HepG2 (cell line): Measurements from ENCODE around the gene VPS54. TPM values are rescaled to one million over a fixed set of nuclear protein-coding genes. Genes with fewer than 3 reads are reported as not detected.

Experiments used
- DDIT3 ChIP-seq: sonication (generic); formaldehyde crosslinking; IDR thresholded peaks from 2 replicates; pipeline ENCODE4 v1.4.0; 2020; ENCODE audit warnings: mild to moderate bottlenecking, missing genetic modification reagents
- GATAD1 ChIP-seq: IDR thresholded peaks from 2 replicates; pipeline ENCODE4 v1.6.1; 2016; ENCODE audit warnings: missing genetic modification reagents, missing compliant biosample characterization
- HNRNPUL1 ChIP-seq: fragments of 200-400 bp; formaldehyde crosslinking; IDR thresholded peaks from 2 replicates; pipeline ENCODE4 v1.6.1; 2017; ENCODE audit warnings: low read depth, mild to moderate bottlenecking, low read length, moderate library complexity
- HOXA5 ChIP-seq: sonication (generic); formaldehyde crosslinking; IDR thresholded peaks from 2 replicates; pipeline ENCODE4 v1.4.0; 2020; ENCODE audit warnings: missing genetic modification reagents
- HOXA7 ChIP-seq: sonication (generic); formaldehyde crosslinking; IDR thresholded peaks from 2 replicates; pipeline ENCODE4 v1.8.1; 2022; ENCODE audit warnings: mild to moderate bottlenecking, missing genetic modification reagents, moderate library complexity
- IRX3 ChIP-seq: sonication (generic); formaldehyde crosslinking; IDR thresholded peaks from 2 replicates; pipeline ENCODE4 v1.8.1; 2023; ENCODE audit warnings: mild to moderate bottlenecking, low read depth, missing genetic modification reagents, borderline replicate concordance
- KLF16 ChIP-seq, 2 experiments: sonication (generic) in 1 of 2; formaldehyde crosslinking in 1 of 2; IDR thresholded peaks; 2 replicates each; pipeline versions ENCODE4 v1.6.1 to v1.8.0; 2016 to 2023; ENCODE audit warnings: missing genetic modification reagents in 2 of 2, missing compliant biosample characterization in 1 of 2
- MAFG ChIP-seq: sonication (generic); formaldehyde crosslinking; IDR thresholded peaks from 2 replicates; pipeline ENCODE4 v1.5.1; 2020; ENCODE audit warnings: mild to moderate bottlenecking, missing genetic modification reagents
- MAX ChIP-seq: IDR thresholded peaks from 2 replicates; pipeline ENCODE4 v1.6.1; 2012; ENCODE audit warnings: inconsistent platforms
- NAIF1 ChIP-seq: sonication (generic); formaldehyde crosslinking; IDR thresholded peaks from 2 replicates; pipeline ENCODE4 v1.5.0; 2020; ENCODE audit warnings: mild to moderate bottlenecking, missing genetic modification reagents, borderline replicate concordance
- NFIB ChIP-seq: sonication (generic); formaldehyde crosslinking; IDR thresholded peaks from 2 replicates; pipeline ENCODE4 v1.9.0; 2021; ENCODE audit warnings: missing genetic modification reagents, mild to moderate bottlenecking, borderline replicate concordance
- RBAK ChIP-seq: sonication (generic); formaldehyde crosslinking; IDR thresholded peaks from 2 replicates; pipeline ENCODE4 v1.5.1; 2020; ENCODE audit warnings: mild to moderate bottlenecking, missing genetic modification reagents
- RXRB ChIP-seq: IDR thresholded peaks from 2 replicates; pipeline ENCODE4 v1.6.1; 2016; ENCODE audit warnings: borderline replicate concordance, missing genetic modification reagents, missing compliant biosample characterization
- SALL1 ChIP-seq: sonication (generic); formaldehyde crosslinking; IDR thresholded peaks from 2 replicates; pipeline ENCODE4 v1.8.0; 2022; ENCODE audit warnings: mild to moderate bottlenecking, missing genetic modification reagents
- TCF7 ChIP-seq: sonication (generic); IDR thresholded peaks from 2 replicates; pipeline ENCODE4 v1.6.1; 2016; ENCODE audit warnings: antibody characterized with exemption, low read depth
- TFAP4 ChIP-seq: sonication (generic); IDR thresholded peaks from 2 replicates; pipeline ENCODE4 v1.6.1; 2016; ENCODE audit warnings: low read depth, borderline replicate concordance
- THAP8 ChIP-seq: sonication (generic); formaldehyde crosslinking; IDR thresholded peaks from 2 replicates; pipeline ENCODE4 v1.5.1; 2020; ENCODE audit warnings: missing genetic modification reagents, mild to moderate bottlenecking, borderline replicate concordance
- ZKSCAN1 ChIP-seq: fragments of 150-350 bp; IDR thresholded peaks from 2 replicates; pipeline ENCODE4 v1.6.1; 2014; ENCODE audit warnings: low read length
- ZNF235 ChIP-seq: sonication (generic); formaldehyde crosslinking; IDR thresholded peaks from 2 replicates; pipeline ENCODE4 v1.8.1; 2023; ENCODE audit warnings: mild to moderate bottlenecking, missing genetic modification reagents, borderline replicate concordance
- ZNF276 ChIP-seq: sonication (generic); formaldehyde crosslinking; IDR thresholded peaks from 2 replicates; pipeline ENCODE4 v1.4.0; 2020; ENCODE audit warnings: mild to moderate bottlenecking, low read depth, missing genetic modification reagents
- ZNF292 ChIP-seq: sonication (generic); formaldehyde crosslinking; IDR thresholded peaks from 2 replicates; pipeline ENCODE4 v1.8.1; 2022; ENCODE audit warnings: mild to moderate bottlenecking, low read depth, missing genetic modification reagents, borderline replicate concordance
- ZNF33B ChIP-seq: sonication (generic); formaldehyde crosslinking; IDR thresholded peaks from 2 replicates; pipeline ENCODE4 v1.5.1; 2020; ENCODE audit warnings: mild to moderate bottlenecking, missing genetic modification reagents
- ZNF674 ChIP-seq: sonication (generic); formaldehyde crosslinking; IDR thresholded peaks from 2 replicates; pipeline ENCODE4 v1.5.0; 2020; ENCODE audit warnings: low read depth, mild to moderate bottlenecking, missing genetic modification reagents
- ZNF704 ChIP-seq: sonication (generic); formaldehyde crosslinking; IDR thresholded peaks from 2 replicates; pipeline ENCODE4 v1.8.1; 2023; ENCODE audit warnings: mild to moderate bottlenecking, inconsistent platforms, moderate library complexity, missing genetic modification reagents, borderline replicate concordance
- polyA plus RNA-seq, 8 experiments: library from polyadenylated mRNA; depleted of rRNA in 3 of 8; stranded (reverse) in 7 of 8; unstranded in 1 of 8; fragments of >200 nt; fragmentation: Illumina TruSeq in 4 of 8; extraction: Trizol in 4 of 8; gene quantifications; 2 replicates each; pipeline versions ENCODE4 v1.2.1 to v1.2.3, GENCODE V29; 2011 to 2016; ENCODE audit warnings: low read depth in 4 of 8, missing spikeins in 1 of 8, mixed read lengths in 1 of 8; ENCODE audit not compliant: insufficient read depth in 1 of 8
- total RNA-seq, 5 experiments: library from RNA; depleted of rRNA; stranded (reverse); fragments of >200 nt; fragmentation: Illumina TruSeq; extraction: Trizol; gene quantifications; 2 replicates each; pipeline ENCODE4 v1.2.3, GENCODE V29; 2016; ENCODE audit warnings: low read depth in 1 of 5

Gene VPS54
- total and polyA plus RNA-seq, 2 of the 13 experiments (the other 11 are each of a cell fraction or from before 2014, with no cell fraction given), result 64.7 to 77.5 TPM

- TF ChIP-seq TFAP4 (0 out of 2 replicates have a peak, but pooled peaks have one; percentile 29), ZNF292 (no peak), MAX (peak; percentile 27; the same call in 1 of the 2 replicates), HNRNPUL1 (peak; percentile 59; the same call in 1 of the 2 replicates), RBAK (CRISPR knock-in tag) (no peak), ZNF33B (no peak), HOXA5 (CRISPR knock-in tag) (peak; percentile 49; the same call in 1 of the 2 replicates), GATAD1 (CRISPR knock-in tag) (no peak), ZNF704 (CRISPR knock-in tag) (no peak), KLF16 (CRISPR knock-in tag; IDR thresholded peaks at IDR 0.05) (peak in 1 of 2 experiments; percentile 80; a peak in 1 of 4 replicates), TCF7 (peak; percentile 36), THAP8 (CRISPR knock-in tag) (no peak), HOXA7 (CRISPR knock-in tag) (no peak), IRX3 (CRISPR knock-in tag) (no peak), MAFG (CRISPR knock-in tag) (no peak), RXRB (peak; percentile 33), ZNF276 (no peak), NAIF1 (CRISPR knock-in tag) (peak; percentile 38; the same call in 1 of the 2 replicates), DDIT3 (CRISPR knock-in tag) (no peak), SALL1 (peak; percentile 40; the same call in 1 of the 2 replicates), ZNF235 (CRISPR knock-in tag) (no peak), NFIB (no peak), ZKSCAN1 (0 out of 2 replicates have a peak, but pooled peaks have one; percentile 65), ZNF674 (CRISPR knock-in tag) (no peak)
Observed at GRCh38 chr2:64024259-64024949, 5.2 kb upstream of the VPS54 start (continued).
